ENCODE data around the gene SLC44A3. TPM values are rescaled to one million over a fixed set of nuclear protein-coding genes. Genes with fewer than 3 reads are reported as not detected.
A peak's percentile ranks its signal among the peaks of the same experiment; 100 is the strongest.

Gene SLC44A3
- polyA plus RNA-seq, 1 of the 3 experiments (the other 2 are of a cell fraction) = 2.6 TPM

- Histone ChIP-seq H3K36me3 (replicated peaks in 1 of 2; ENCODE audit: control insufficient read depth in 1 of 2, insufficient read depth in 2 of 2, low read length in 1 of 2) (peaks cover 18 to 33% of the 10 kb centered on the region in 2 experiments), H3K27ac (ENCODE audit: low read depth in 2 of 2, low read length in 1 of 2) (peak overlapping the region in 1 of 2 experiments; percentile 43; a peak in 1 of 4 replicates), H3F3A (replicated peaks; ENCODE audit: insufficient read depth) (peaks cover 7% of the 10 kb centered on the region), H3K79me2 (ENCODE audit: insufficient read depth) (peaks cover 100% of the 10 kb centered on the region), H3K9me2 (no peaks in the 10 kb centered on the region), H3K4me2 (no peak overlapping the region), H3K9me3 (no peaks in the 10 kb centered on the region), H3K9ac (no peak overlapping the region), H2AFZ (ENCODE audit: low read depth) (no peak overlapping the region), H4K20me1 (ENCODE audit: insufficient read depth) (peaks cover 100% of the 10 kb centered on the region), H3K4me3 (ENCODE audit: low read depth in 2 of 2, low read length in 1 of 2) (no peak overlapping the region), H3K4me1 (ENCODE audit: control insufficient read depth in 1 of 2, insufficient read depth in 2 of 2, low read depth in 1 of 2, low read length in 1 of 2) (peaks cover 24 to 36% of the 10 kb centered on the region in 2 experiments; a peak in 3 of 4 replicates), H3K27me3 (ENCODE audit: insufficient read depth) (no peaks in the 10 kb centered on the region)
- ChIA-PET CTCF (interaction anchor here (0.6 to 2.2 kb wide), 7 partner anchors 9 to 134 kb away, joined by 3 to 18 read pairs (median 5); no protein-coding TSS in a partner anchor), POLR2A (interaction anchor here (0.6 to 0.9 kb wide), 2 partner anchors 9 to 132 kb away, joined by 5 to 8 read pairs; no protein-coding TSS in a partner anchor)
- WGBS (ENCODE audit: low lambda C conversion rate) = over 99% methylated on average over 6 of the region's 6 CpGs
- DNase-seq = no peak
- TF ChIP-seq NRF1 (IDR thresholded peaks at IDR 0.05; ENCODE audit: low read depth, low read length) = no peak
- TF ChIP-seq USF2 (IDR thresholded peaks at IDR 0.05; ENCODE audit: borderline replicate concordance, low read depth, low read length) = no peak
- TF ChIP-seq REST (IDR thresholded peaks at IDR 0.05; ENCODE audit: low read depth, low read length) = no peak
- TF ChIP-seq GABPA (IDR thresholded peaks at IDR 0.05; ENCODE audit: low read depth) = no peak
- no peak for TF ChIP-seq NFIC (IDR thresholded peaks at IDR 0.05; ENCODE audit: borderline replicate concordance)
- TF ChIP-seq TEAD4 (IDR thresholded peaks at IDR 0.05; ENCODE audit: borderline replicate concordance, insufficient read depth) = no peak
- no peak for TF ChIP-seq MAX (IDR thresholded peaks at IDR 0.05; ENCODE audit: low read depth)
- TF ChIP-seq RXRA (IDR thresholded peaks at IDR 0.05; ENCODE audit: borderline replicate concordance, low read depth) = no peak
- TF ChIP-seq FOXJ3 (CRISPR knock-in tag; IDR thresholded peaks at IDR 0.05) = no peak
- TF ChIP-seq GATA2 (CRISPR knock-in tag; IDR thresholded peaks at IDR 0.05) = no peak
Measured at GRCh38 chr1:94909486-94909885, 89.3 kb downstream of the SLC44A3 start.

Measured in SK-N-SH (cell line).